ENCODE measurements around the gene MAT2B. TPM values are rescaled to one million over a fixed set of nuclear protein-coding genes. Genes with fewer than 3 reads are reported as not detected.
A peak's percentile ranks its signal among the peaks of the same experiment; 100 is the strongest.

The MAT2B gene
- total and polyA plus RNA-seq, 2 of the 13 experiments (the other 11 are each of a cell fraction or from before 2014, with no cell fraction given): 20.2 to 37.1 TPM

- no peak for TF ChIP-seq SETDB1 (CRISPR knock-in tag; IDR thresholded peaks at IDR 0.05; ENCODE audit: borderline replicate concordance)
- 0 out of 2 replicates have a peak, but pooled peaks have one; percentile 7 for TF ChIP-seq SMYD3 (CRISPR knock-in tag; IDR thresholded peaks at IDR 0.05)
- peak; percentile 48; the same call in 1 of the 2 replicates for TF ChIP-seq PITX1 (CRISPR knock-in tag; IDR thresholded peaks at IDR 0.05)
- no peak for TF ChIP-seq ZNF549 (CRISPR knock-in tag; IDR thresholded peaks at IDR 0.05)
- TF ChIP-seq ZNF580 (CRISPR knock-in tag; IDR thresholded peaks at IDR 0.05; ENCODE audit: borderline replicate concordance, low read depth): no peak
- TF ChIP-seq DMTF1 (CRISPR knock-in tag; IDR thresholded peaks at IDR 0.05): no peak
- TF ChIP-seq REL (CRISPR knock-in tag; conservative IDR thresholded peaks at IDR 0.05): no peak; the same call in 1 of the 2 replicates
- 0 out of 2 replicates have a peak, but pooled peaks have one; percentile 5 for TF ChIP-seq ZNF724P (CRISPR knock-in tag; IDR thresholded peaks at IDR 0.05; ENCODE audit: borderline replicate concordance)
- no peak for TF ChIP-seq ZBTB21 (CRISPR knock-in tag; IDR thresholded peaks at IDR 0.05)
- TF ChIP-seq GLMP (CRISPR knock-in tag; IDR thresholded peaks at IDR 0.05; ENCODE audit: borderline replicate concordance): no peak
- TF ChIP-seq RAD51 (IDR thresholded peaks at IDR 0.05; ENCODE audit: borderline replicate concordance): no peak
- TF ChIP-seq GFI1 (CRISPR knock-in tag; IDR thresholded peaks at IDR 0.05; ENCODE audit: borderline replicate concordance): no peak
- TF ChIP-seq DNMT1 (CRISPR knock-in tag; IDR thresholded peaks at IDR 0.05): no peak; the same call in 1 of the 2 replicates
- TF ChIP-seq ZNF335 (CRISPR knock-in tag; IDR thresholded peaks at IDR 0.05): no peak
- TF ChIP-seq SIN3A (IDR thresholded peaks at IDR 0.05; ENCODE audit: borderline replicate concordance, low read depth, low read length): peak; percentile 98
- TF ChIP-seq HBP1 (CRISPR knock-in tag; IDR thresholded peaks at IDR 0.05; ENCODE audit: low read depth): peak; percentile 79
- TF ChIP-seq SRSF1 (optimal IDR thresholded peaks at IDR 0.05; ENCODE audit: low read depth, low read length): no peak
- TF ChIP-seq ZNF484 (CRISPR knock-in tag; IDR thresholded peaks at IDR 0.05; ENCODE audit: borderline replicate concordance, low read depth): no peak
Measured at GRCh38 chr5:163460562-163461171, 44.8 kb upstream of the MAT2B start, which contains the start of gene HMMR (continued).
